IMR-90 (cell line): ENCODE measurements around the gene TNFRSF17. TPM values are rescaled to one million over a fixed set of nuclear protein-coding genes. Genes with fewer than 3 reads are reported as not detected.

Experiments used
- ATAC-seq: fragments of 200-7000 bp; cut with Tn5 transposase; 2 replicates; pipeline ENCODE4 v1.9.1; 2020; ENCODE audit warnings: low read depth, mild to moderate bottlenecking, moderate library complexity
- BruUV-seq: library from RNA; stranded (reverse); fragments of 400-500 nt; replicated peaks from 2 replicates; lab custom pipeline; 2021; lab: Mats Ljungman, UMichigan
- CTCF ChIA-PET: fragments of 300-600 bp; formaldehyde crosslinking; extraction: SDS; loops from one replicate; lab custom pipeline; 2021; ENCODE audit warnings: antibody characterized with exemption; lab: Yijun Ruan, JAX
- POLR2A ChIA-PET: fragments of 300-600 bp; sonication (Branson Sonifier 250); formaldehyde crosslinking; loops from one replicate; lab custom pipeline; 2022; ENCODE audit warnings: antibody characterized with exemption; ENCODE audit not compliant: unreplicated experiment; lab: Charles Lee
- DNase-seq: peaks from one replicate; pipeline ENCODE4 v3.0.0; 2013
- H2AFZ ChIP-seq: replicated peaks from 2 replicates; pipeline ENCODE3; 2013; ENCODE audit warnings: low read length, mild to moderate bottlenecking; ENCODE audit not compliant: poor library complexity
- H2AK5ac ChIP-seq: 2 replicates; pipeline ENCODE4 v1.6.1; 2013; ENCODE audit warnings: low read depth, low read length, inconsistent platforms
- H2AK9ac ChIP-seq: replicated peaks from 2 replicates; pipeline ENCODE3; 2013; ENCODE audit warnings: mild to moderate bottlenecking, low read depth, low read length, moderate library complexity; ENCODE audit not compliant: poor library complexity
- H2BK120ac ChIP-seq: 2 replicates; pipeline ENCODE4 v1.6.1; 2013; ENCODE audit warnings: low read depth, low read length, inconsistent platforms
- H2BK15ac ChIP-seq: 3 replicates; pipeline ENCODE4 v1.6.1; 2013; ENCODE audit warnings: low read depth, low read length, inconsistent platforms
- H2BK20ac ChIP-seq: 2 replicates; pipeline ENCODE4 v1.6.1; 2013; ENCODE audit warnings: low read depth, mild to moderate bottlenecking, inconsistent platforms, low read length, moderate library complexity
- H2BK5ac ChIP-seq: 2 replicates; pipeline ENCODE4 v1.6.1; 2013; ENCODE audit warnings: mild to moderate bottlenecking, low read depth, low read length, inconsistent platforms; ENCODE audit not compliant: poor library complexity, severe bottlenecking
- H3K14ac ChIP-seq: replicated peaks from 2 replicates; pipeline ENCODE4 v1.6.1; 2013; ENCODE audit warnings: low read depth, low read length, inconsistent platforms
- H3K18ac ChIP-seq: 2 replicates; pipeline ENCODE4 v1.6.1; 2013; ENCODE audit warnings: low read depth, low read length, control low read depth
- H3K23ac ChIP-seq: 2 replicates; pipeline ENCODE4 v1.6.1; 2013; ENCODE audit warnings: low read depth, low read length, inconsistent platforms
- H3K27ac ChIP-seq: 2 replicates; pipeline ENCODE4 v1.5.1; 2013; ENCODE audit warnings: mild to moderate bottlenecking, control low read depth, low read length; ENCODE audit not compliant: insufficient read depth
- H3K27me3 ChIP-seq: 2 replicates; pipeline ENCODE4 v1.6.1; 2013; ENCODE audit warnings: low read length; ENCODE audit not compliant: control insufficient read depth, insufficient read depth
- H3K36me3 ChIP-seq: 2 replicates; pipeline ENCODE4 v1.6.1; 2013; ENCODE audit warnings: low read length, mixed read lengths; ENCODE audit not compliant: control insufficient read depth, insufficient read depth
- H3K4ac ChIP-seq: 2 replicates; pipeline ENCODE4 v1.6.1; 2013; ENCODE audit warnings: low read depth, low read length, inconsistent platforms
- H3K4me1 ChIP-seq: 2 replicates; pipeline ENCODE4 v1.6.1; 2013; ENCODE audit warnings: low read length, mixed read lengths; ENCODE audit not compliant: control insufficient read depth, insufficient read depth
- H3K4me2 ChIP-seq: 2 replicates; pipeline ENCODE4 v1.6.1; 2013; ENCODE audit warnings: low read depth, mild to moderate bottlenecking, control low read depth, low read length, moderate library complexity
- H3K4me3 ChIP-seq: 2 replicates; pipeline ENCODE4 v1.5.1; 2013; ENCODE audit warnings: low read depth, mild to moderate bottlenecking, control low read depth, low read length, moderate library complexity; ENCODE audit not compliant: insufficient read depth
- H3K56ac ChIP-seq: 2 replicates; pipeline ENCODE4 v1.6.1; 2013; ENCODE audit warnings: low read length, inconsistent platforms; ENCODE audit not compliant: insufficient read depth; ENCODE audit errors: extremely low read depth
- H3K79me1 ChIP-seq, 2 experiments: 2 replicates each; pipeline ENCODE4 v1.6.1; 2013; ENCODE audit warnings: low read length in 2 of 2, inconsistent platforms in 1 of 2, low read depth in 1 of 2
- H3K9ac ChIP-seq: 2 replicates; pipeline ENCODE4 v1.6.1; 2013; ENCODE audit warnings: low read depth, low read length, control low read depth
- H3K9me1 ChIP-seq: 2 replicates; pipeline ENCODE4 v1.6.1; 2013; ENCODE audit warnings: low read length, inconsistent platforms; ENCODE audit not compliant: insufficient read depth
- H3K9me3 ChIP-seq: 2 replicates; pipeline ENCODE4 v1.6.1; 2013; ENCODE audit warnings: low read length; ENCODE audit not compliant: control insufficient read depth, insufficient read depth
- H4K20me1 ChIP-seq: 2 replicates; pipeline ENCODE4 v1.6.1; 2013; ENCODE audit warnings: low read length, inconsistent platforms; ENCODE audit not compliant: insufficient read depth
- H4K5ac ChIP-seq: 2 replicates; pipeline ENCODE4 v1.6.1; 2013; ENCODE audit warnings: mild to moderate bottlenecking, low read depth, low read length, control low read depth
- H4K8ac ChIP-seq, 2 experiments: 2 replicates each; pipeline ENCODE4 v1.6.1; 2013; ENCODE audit warnings: low read depth in 2 of 2, low read length in 2 of 2, control low read depth in 1 of 2, inconsistent platforms in 1 of 2
- H4K91ac ChIP-seq: 2 replicates; pipeline ENCODE4 v1.6.1; 2013; ENCODE audit warnings: low read depth, low read length, inconsistent platforms; ENCODE audit not compliant: insufficient read depth
- SMC3 ChIP-seq: fragments of 150-350 bp; IDR thresholded peaks from 2 replicates; pipeline ENCODE4 v1.6.1; 2016; ENCODE audit warnings: low read depth, mild to moderate bottlenecking, antibody characterized with exemption, low read length, moderate library complexity
- WGBS, 2 experiments: methylation state at CpG; one replicate each; pipeline versions ENCODE4 v1.1.5 to v1.1.7; 2013; ENCODE audit warnings: missing lambda C conversion rate in 2 of 2; ENCODE audit not compliant: insufficient read length in 1 of 2; ENCODE audit errors: extremely low coverage in 2 of 2; 5-methylcytosine and 5-hydroxymethylcytosine counted together
- dilution Hi-C: fragments of 300-500 bp; cut with HindIII; formaldehyde crosslinking; loops from one replicate; pipeline ENCODE4 v1.14.3; 2018; ENCODE audit warnings: low sequenced_read_pairs; ENCODE audit not compliant: unreplicated experiment
- in situ Hi-C: fragments of 300-500 bp; cut with MboI; formaldehyde crosslinking; loops from 3 replicates; pipeline ENCODE4 v1.14.3; 2019; ENCODE audit warnings: low sequenced_read_pairs, inconsistent platforms, mixed read lengths
- intact Hi-C: fragments of 100-400 bp; cut with micrococcal nuclease; formaldehyde crosslinking; loops from 2 replicates; pipeline ENCODE4 v1.10.0; 2022
- polyA plus RNA-seq, 3 experiments: library from polyadenylated mRNA; depleted of rRNA; stranded (reverse); fragments of >200 nt; gene quantifications; 2 replicates each; pipeline ENCODE4 v1.2.3, GENCODE V29; 2012; ENCODE audit warnings: low replicate concordance in 1 of 3
- total RNA-seq: library from RNA; depleted of rRNA; stranded (reverse); fragments of >200 nt; gene quantifications from 2 replicates; pipeline ENCODE4 v1.2.3, GENCODE V29; 2012
- TF ChIP-seq, protein P1 (sequence below): fragments of 150-350 bp; IDR thresholded peaks from 2 replicates; pipeline ENCODE4 v1.6.1; 2017; ENCODE audit warnings: mild to moderate bottlenecking, antibody characterized with exemption, low read length, low read depth

TNFRSF17 gene
- total and polyA plus RNA-seq, 2 of the 4 experiments (the other 2 are of a cell fraction), result not detected

DNA sequence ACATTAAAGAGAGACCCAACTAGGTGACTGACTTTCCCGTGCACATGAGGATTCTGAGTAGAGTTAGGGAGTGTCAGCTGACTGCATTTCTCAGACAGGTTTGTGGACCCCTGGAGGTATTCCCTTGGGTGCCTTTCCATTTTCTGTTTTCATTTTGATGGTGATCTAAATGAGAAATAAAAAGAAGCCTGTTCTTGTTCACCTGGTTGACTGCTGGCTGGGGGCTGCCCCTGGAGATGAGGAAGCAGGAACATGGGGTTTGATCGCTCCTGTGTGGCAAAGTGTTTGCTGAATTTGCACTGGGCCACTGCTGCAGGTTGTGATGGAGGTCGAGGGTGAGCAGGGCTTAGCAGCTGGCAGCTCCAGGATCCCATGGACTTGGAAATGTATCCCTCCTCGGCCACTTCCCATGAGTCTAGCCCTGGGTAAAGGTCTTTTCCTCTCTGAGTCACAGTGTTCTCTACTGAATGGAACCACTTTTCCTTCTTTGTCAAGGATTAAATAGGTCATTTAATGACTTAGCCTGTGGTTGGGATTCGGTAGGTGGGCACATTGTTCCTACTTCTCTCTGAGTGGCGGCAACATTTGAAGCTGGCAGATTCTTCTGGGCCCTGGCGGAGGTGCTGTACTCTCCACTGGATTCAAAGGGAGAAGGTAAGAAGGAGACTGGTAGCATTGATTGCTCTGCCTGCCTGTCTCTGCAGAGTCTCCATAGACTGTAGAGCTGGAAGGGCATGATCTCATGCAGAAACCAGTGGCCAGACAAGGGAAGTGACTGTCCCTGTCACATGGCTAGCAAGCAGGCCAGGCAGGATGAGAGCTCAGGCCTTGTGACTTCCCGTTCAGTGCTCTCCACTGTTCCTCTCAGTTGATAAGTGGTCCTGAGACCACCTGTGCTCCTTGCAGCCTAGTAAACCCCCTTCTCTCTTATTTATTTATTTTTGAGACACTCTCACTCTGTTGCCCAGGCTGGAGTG is 29.4 kb downstream of the TNFRSF17 start:
- peak; percentile 28 for DNase-seq
- peak; percentile 29; the same call in 1 of the 2 replicates for ATAC-seq

More for the DNA sequence above, 29.4 kb downstream of the TNFRSF17 start:
- H2AK9ac ChIP-seq, result no peak overlapping the region
- no peak overlapping the region for H3K4me2 ChIP-seq
- POLR2A ChIA-PET, result no interaction called here
- H3K9me3 ChIP-seq, result no peaks in the 10 kb centered on the region
- H4K91ac ChIP-seq, result no peak overlapping the region
- no peak overlapping the region for H2BK15ac ChIP-seq
- no peak overlapping the region for H3K4ac ChIP-seq
- H3K56ac ChIP-seq, result no peak overlapping the region
- peaks cover 23% of the 10 kb centered on the region for H3K9me1 ChIP-seq
- CTCF ChIA-PET, result no interaction called here
- peaks cover 2% of the 10 kb centered on the region; the same call in 1 of the 2 replicates for H3K4me1 ChIP-seq
- no peak overlapping the region for H2AK5ac ChIP-seq
- no peak overlapping the region for H4K8ac ChIP-seq
- TF ChIP-seq SMC3, result no peak
- TF ChIP-seq, protein P1, sequence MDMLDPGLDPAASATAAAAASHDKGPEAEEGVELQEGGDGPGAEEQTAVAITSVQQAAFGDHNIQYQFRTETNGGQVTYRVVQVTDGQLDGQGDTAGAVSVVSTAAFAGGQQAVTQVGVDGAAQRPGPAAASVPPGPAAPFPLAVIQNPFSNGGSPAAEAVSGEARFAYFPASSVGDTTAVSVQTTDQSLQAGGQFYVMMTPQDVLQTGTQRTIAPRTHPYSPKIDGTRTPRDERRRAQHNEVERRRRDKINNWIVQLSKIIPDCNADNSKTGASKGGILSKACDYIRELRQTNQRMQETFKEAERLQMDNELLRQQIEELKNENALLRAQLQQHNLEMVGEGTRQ, result peak; percentile 35; the same call in 1 of the 2 replicates
- WGBS, 2 experiments, result 100% methylated on average over 1 of the region's 8 CpGs; no CpG with 5 or more reads in 1 of the 2 experiments
- no peak overlapping the region for H3K4me3 ChIP-seq
- H4K5ac ChIP-seq, result no peak overlapping the region
- H3K18ac ChIP-seq, result no peak overlapping the region
- peak overlapping the region; percentile 33 for H2AFZ ChIP-seq
- in situ Hi-C loops, result no loop called here
- H2BK20ac ChIP-seq, result no peak overlapping the region
- no peaks in the 10 kb centered on the region for H3K27me3 ChIP-seq
- H3K23ac ChIP-seq, result 0 out of 2 replicates have a peak overlapping the region, but pooled peaks have one; percentile 4
- no TSS peak for BruUV-seq
- peaks cover 21 to 69% of the 10 kb centered on the region in 2 experiments for H3K79me1 ChIP-seq
- H2BK5ac ChIP-seq, result no peak overlapping the region
- no peak overlapping the region for H3K9ac ChIP-seq
- no peak overlapping the region for H2BK120ac ChIP-seq
- no peaks in the 10 kb centered on the region for H3K36me3 ChIP-seq
- intact Hi-C loops, result no loop called here
- peaks cover 8% of the 10 kb centered on the region; the same call in 1 of the 2 replicates for H4K20me1 ChIP-seq
- H3K14ac ChIP-seq, result no peak overlapping the region; the same call in 1 of the 2 replicates
- dilution Hi-C loops, result no loop called here
- H3K27ac ChIP-seq, result no peak overlapping the region
